ENCODE results near the gene RETNLB. TPM values are rescaled to one million over a fixed set of nuclear protein-coding genes. Genes with fewer than 3 reads are reported as not detected.

RETNLB gene
- total RNA-seq, 1 donor: not detected

- H3K4me3 ChIP-seq (ENCODE audit: low read depth, low read length): no peak overlapping the region
- no peak for TF ChIP-seq CTCF (IDR thresholded peaks at IDR 0.05; ENCODE audit: insufficient read depth, low read depth, low read length)
- no peak for DNase-seq (ENCODE audit: low read depth)
These were observed 18.4 kb upstream of the RETNLB start for GRCh38 chr3:108775649-108776048.

- DNase-seq (ENCODE audit: low read depth): no peak
- H3K4me3 ChIP-seq (ENCODE audit: low read depth, low read length): no peak overlapping the region
- no peak for TF ChIP-seq CTCF (IDR thresholded peaks at IDR 0.05; ENCODE audit: insufficient read depth, low read depth, low read length)
These were observed 10.0 kb upstream of the RETNLB start for GRCh38 chr3:108767253-108767652.

- DNase-seq (ENCODE audit: low read depth): no peak
- H3K4me3 ChIP-seq (ENCODE audit: low read depth, low read length): no peak overlapping the region
- no peak for TF ChIP-seq CTCF (IDR thresholded peaks at IDR 0.05; ENCODE audit: insufficient read depth, low read depth, low read length)
These were observed 1.5 kb downstream of the RETNLB start for GRCh38 chr3:108755686-108756085.

GRCh38 chr3:108744762-108745161, 12.4 kb downstream of the RETNLB start:
- H3K4me3 ChIP-seq (ENCODE audit: low read depth, low read length): no peak overlapping the region
- DNase-seq (ENCODE audit: low read depth): no peak
- no peak for TF ChIP-seq CTCF (IDR thresholded peaks at IDR 0.05; ENCODE audit: insufficient read depth, low read depth, low read length)

- no peak for TF ChIP-seq CTCF (IDR thresholded peaks at IDR 0.05; ENCODE audit: insufficient read depth, low read depth, low read length)
- no peak overlapping the region for H3K4me3 ChIP-seq (ENCODE audit: low read depth, low read length)
These were observed 14.3 kb downstream of the RETNLB start for GRCh38 chr3:108742929-108743328.

GRCh38 chr3:108736821-108737220, 20.4 kb downstream of the RETNLB start:
- no peak for DNase-seq (ENCODE audit: low read depth)
- no peak overlapping the region for H3K4me3 ChIP-seq (ENCODE audit: low read depth, low read length)
- no peak for TF ChIP-seq CTCF (IDR thresholded peaks at IDR 0.05; ENCODE audit: insufficient read depth, low read depth, low read length)

More at GRCh38 chr3:108742929-108743328, 14.3 kb downstream of the RETNLB start:
- DNase-seq (ENCODE audit: low read depth): no peak

- no peak overlapping the region for H3K4me3 ChIP-seq (ENCODE audit: low read depth, low read length)
- no peak for TF ChIP-seq CTCF (IDR thresholded peaks at IDR 0.05; ENCODE audit: insufficient read depth, low read depth, low read length)
- no peak for DNase-seq (ENCODE audit: low read depth)
These were observed 28.3 kb downstream of the RETNLB start for GRCh38 chr3:108728934-108729333.
